Measurements from ENCODE around the gene FBXO24.
"Not testable (repeated sequence)": the region's sequence is repeated elsewhere in the genome, so short reads cannot be mapped to it uniquely, and the experiment has no call there.

Gene FBXO24

DNA sequence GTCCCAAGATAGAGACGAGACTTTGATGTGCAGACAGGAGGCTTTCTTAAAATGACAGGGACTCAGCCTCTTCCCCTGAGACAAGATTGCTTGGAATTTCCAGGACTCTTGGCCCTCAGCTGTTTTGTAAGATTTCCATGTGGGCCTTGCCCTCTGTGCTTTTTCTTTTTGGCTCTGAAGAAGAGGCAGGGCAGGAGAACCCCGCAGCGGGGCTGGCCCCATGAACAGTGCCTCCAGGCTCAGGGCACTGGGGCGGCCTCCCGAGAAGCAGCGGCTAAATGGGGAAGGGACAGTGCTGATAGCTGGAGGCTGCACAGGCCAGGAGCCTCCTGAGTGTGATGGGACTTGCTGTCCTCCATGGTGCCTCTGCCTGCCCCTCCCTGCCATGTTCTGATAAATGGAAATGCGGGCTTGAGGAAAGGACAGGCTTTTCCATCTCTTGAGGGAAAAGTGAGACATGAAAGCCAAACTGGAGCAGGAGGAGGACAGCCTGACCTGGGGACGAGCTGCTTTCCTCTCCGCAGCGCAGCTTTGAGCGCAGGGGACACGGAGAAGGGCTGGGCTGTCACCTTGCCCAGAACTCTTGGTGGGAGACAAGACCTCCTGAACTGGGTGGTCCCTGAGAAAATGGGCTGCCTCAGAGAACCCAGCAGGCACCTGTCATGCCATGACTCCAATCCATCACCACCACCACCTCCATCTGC lies 24.5 kb upstream of the FBXO24 start:
- DNase-seq = no peak

DNA sequence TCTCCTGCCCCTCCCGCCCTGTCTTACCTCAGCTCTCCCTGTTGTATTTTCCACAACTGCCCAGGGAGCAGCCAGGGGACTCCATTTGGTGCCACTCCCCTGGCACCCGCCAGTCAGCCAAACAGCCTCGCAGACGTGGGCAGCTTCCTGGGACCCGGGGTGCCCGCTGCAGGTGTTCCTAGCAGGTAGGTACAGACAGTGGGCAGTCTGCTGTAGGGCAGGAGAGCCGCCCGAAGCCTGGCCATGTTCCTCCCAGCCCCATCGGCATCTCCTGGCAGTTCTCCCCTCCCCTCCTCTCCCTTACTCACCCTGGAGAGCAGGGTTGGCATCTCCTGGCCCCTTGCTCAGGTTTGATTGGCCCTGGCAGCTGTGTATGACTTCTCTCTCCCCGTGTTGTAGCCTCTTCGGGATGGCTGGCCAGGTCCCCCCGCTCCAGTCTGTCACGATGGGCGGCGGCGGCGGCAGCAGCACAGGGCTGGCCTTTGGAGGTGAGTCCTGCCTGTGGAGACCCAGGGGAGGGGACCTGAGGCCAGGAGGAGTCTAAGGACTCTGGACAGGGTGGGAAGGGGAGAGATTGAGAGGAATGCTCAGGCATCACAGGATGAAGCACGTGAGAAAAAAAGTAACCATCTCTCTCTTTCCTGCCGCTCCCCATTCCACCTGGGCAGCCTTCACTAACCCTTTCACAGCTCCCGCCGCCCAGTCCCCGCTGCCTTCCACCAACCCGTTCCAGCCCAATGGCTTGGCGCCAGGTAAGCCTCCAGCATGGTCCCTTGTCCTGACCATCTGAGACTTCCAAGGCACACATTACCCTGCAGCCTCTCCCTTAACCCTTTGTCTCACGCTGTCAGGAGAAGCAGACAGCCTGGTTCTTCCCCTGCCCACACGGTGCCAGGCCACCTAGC lies 23.7 kb upstream of the FBXO24 start:
- no peak for DNase-seq

DNA sequence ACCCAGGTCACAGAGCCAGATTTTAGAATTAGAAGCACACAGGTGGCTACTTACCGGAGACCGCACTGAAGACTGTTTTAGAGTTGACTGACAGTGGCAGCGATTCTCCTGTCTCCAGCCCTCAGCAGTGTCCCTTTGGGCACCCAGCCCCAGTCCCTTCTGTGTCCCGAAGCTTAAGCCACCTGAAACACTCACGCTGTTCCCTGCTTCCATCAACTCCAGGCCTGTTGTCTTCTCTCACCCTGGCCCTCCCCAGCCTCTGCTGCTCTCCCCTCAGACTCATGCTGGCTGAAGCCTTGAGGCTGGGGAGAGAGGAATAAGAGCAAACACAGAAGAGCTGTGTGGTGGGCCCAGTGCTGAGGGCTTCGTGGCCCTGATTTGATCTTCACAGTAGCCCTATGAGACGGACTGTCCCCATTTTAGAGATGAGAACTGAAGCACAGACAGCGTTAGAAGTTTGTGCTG lies 23.0 kb upstream of the FBXO24 start:
- DNase-seq = no peak

DNA sequence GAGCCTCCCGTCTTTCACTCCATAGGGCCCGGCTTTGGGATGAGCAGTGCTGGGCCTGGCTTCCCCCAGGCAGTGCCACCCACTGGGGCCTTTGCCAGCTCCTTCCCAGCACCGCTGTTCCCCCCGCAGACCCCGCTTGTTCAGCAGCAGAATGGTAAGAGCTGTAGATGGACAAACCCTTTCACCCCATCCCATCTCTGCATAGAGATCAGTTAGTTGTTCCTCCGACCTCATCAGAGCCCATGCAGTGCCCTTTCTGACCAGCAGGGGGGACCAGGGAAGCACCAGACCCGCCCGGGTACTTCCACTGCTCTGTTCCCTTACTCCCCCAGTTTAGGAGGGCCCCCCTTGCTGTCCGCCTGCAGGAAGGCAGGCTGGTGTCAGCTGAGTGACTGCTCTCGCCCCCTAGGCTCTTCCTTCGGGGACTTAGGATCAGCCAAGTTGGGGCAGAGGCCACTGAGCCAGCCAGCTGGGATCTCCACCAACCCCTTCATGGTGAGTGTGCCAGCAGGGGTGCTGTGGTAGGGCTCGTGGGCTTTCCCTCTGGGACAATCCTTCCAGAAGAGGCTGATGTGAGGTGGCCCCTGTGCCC lies 22.2 kb upstream of the FBXO24 start:
- peak; percentile 69 for DNase-seq

DNA sequence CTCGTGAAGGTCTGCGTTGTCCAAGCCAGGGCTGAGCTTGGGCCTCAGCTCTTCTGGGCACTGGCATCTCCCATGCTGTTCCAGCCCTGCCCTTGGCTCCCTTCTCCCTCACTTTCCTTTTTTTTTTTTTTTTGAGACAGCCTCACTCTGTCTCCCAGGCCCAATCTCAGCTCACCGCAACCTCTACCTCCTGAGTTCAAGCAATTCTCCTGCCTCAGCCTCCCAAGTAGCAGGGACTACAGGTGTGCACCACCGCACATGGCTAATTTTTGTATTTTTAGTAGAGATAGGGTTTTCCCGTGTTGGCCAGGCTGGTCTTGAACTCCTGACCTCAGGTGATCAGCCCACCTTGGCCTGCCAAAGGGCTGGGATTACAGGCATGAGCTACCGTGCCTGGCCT lies 21.7 kb upstream of the FBXO24 start:
- DNase-seq = not testable (repeated sequence)

DNA sequence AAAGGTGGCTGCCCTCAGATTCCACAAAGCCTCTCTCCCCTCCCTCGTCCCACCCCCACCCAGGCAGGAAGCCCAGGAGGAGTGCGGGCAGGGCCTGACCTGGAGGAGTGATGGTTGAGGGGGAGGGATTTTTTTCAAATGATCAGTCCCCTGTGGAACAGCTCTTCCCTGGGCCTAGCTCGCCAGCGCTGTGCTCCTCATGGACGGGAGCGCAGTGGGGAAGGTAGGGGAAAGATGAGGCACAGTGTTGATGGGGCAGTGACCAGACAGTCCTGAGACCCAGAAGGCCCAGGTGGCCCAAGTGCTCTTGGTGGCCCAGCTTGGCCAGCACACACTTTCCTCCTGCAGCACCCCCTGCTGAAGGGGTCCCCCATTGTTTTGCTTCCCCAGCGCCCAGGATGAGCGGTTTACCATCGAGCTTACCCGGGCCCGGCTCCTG lies 21.0 kb upstream of the FBXO24 start:
- DNase-seq = no peak

DNA sequence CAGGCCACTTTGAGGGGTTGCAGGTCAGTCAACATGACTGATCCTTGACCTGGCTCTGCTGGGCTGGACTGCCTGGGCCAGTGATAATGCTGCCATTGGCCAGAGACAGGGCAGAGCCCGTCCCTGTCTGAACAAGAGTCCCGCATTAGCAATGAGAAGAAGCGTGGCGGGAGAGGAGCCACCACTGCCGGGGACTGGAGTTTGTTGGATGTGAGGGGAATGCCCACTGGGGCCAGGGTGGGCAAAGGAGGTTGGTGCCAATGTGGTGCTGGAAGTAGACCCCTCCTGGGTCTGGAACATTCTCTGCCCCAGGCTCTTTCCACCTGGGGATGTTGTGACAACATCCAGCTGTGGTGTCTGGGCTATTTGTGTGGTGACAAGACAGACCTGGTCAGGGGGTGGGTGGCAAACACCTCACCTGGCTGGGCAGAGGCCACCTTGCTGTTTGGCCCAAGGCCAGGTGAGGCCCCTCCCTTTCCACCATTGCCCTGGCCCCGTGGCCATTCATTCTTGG lies 20.1 kb upstream of the FBXO24 start:
- DNase-seq = no peak

DNA sequence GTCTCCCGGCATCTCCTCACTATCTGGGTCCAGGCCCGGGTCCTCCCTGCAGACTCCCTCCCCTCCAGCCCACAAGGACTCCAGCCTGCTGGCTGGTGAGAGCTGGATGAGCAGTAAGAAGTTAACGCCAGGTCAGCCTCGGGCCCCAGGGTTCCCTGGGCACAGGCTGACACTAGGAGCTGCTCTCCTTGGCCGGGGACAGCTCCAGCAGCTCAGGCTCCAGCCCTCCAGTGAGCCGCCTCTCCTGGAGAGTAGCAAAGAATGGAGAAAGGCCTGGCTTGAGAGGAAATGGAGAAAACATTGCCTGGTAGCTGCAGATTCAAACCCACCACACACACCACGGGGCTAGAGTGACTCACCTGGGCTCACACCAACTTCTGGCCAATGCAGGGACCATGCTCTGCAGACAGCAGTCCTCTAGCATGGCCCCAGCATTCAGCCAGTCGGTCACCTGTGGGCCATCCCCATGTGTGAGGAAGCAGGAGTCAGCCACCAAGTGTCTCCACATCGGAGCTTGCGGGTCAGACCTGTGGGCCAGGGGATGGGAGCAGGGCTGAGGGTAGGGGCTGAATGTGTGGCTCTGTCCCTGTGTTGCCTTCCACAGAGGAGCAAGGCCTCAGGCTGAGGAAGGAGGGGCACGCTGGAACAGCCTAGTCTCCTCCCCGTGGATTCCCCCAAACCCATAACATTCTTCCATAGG lies 18.9 kb upstream of the FBXO24 start:
- no peak for DNase-seq

DNA sequence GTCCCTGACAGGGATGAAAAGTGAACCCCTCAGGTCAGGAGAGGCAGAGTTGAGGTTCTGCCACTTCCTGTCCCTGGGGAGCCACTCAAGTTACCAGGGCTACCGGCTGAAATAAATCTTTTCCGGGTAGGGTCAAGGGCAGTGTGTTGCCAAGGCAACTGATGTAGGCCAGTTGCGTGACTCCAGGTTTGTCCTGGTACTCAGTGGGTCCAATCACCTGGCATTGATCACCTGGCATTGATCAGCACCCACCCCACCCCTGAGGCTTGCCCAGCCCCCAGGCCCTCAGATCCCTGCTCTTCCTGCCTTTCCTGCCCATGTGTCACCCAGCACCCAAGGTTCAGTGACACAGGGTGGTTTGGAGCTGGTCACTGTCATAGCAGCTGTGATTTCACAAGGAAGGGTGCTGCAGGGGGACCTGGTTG lies 18.4 kb upstream of the FBXO24 start:
- DNase-seq = no peak

DNA sequence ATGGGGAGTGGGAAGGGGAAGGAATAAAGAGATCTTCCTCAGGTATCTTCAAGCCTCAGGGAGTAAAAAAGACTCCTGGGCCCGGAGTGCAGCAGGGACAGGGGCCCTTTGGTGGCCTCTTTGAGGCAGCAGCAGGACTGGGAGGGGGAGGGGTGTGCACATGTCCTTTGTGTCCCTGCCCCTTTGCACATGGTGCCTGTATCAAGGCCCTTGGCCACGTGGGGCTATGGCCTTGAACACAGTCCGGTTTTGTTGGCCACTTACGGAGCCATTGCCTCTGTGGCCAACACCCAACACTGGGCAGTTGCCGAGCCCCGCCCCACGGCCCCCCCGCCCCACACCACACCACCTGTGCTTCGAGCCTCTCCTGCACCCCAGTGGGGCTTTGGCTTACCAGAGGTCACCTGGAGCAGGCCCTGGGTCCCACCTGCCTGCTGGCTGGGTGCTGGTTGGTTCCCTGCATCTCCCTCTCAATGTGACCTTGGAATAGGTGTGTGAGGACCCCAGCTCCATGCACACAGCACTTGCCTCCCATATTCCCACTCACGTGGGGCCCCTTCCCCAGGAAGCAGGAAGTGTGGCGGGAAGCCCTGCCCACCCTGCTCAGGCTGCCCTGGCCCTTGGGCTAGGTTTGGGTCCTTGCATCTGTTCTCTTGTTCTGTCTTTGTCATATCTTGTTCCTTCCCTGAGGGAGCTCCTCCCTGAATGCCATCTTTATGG lies 17.8 kb upstream of the FBXO24 start:
- DNase-seq = no peak

DNA sequence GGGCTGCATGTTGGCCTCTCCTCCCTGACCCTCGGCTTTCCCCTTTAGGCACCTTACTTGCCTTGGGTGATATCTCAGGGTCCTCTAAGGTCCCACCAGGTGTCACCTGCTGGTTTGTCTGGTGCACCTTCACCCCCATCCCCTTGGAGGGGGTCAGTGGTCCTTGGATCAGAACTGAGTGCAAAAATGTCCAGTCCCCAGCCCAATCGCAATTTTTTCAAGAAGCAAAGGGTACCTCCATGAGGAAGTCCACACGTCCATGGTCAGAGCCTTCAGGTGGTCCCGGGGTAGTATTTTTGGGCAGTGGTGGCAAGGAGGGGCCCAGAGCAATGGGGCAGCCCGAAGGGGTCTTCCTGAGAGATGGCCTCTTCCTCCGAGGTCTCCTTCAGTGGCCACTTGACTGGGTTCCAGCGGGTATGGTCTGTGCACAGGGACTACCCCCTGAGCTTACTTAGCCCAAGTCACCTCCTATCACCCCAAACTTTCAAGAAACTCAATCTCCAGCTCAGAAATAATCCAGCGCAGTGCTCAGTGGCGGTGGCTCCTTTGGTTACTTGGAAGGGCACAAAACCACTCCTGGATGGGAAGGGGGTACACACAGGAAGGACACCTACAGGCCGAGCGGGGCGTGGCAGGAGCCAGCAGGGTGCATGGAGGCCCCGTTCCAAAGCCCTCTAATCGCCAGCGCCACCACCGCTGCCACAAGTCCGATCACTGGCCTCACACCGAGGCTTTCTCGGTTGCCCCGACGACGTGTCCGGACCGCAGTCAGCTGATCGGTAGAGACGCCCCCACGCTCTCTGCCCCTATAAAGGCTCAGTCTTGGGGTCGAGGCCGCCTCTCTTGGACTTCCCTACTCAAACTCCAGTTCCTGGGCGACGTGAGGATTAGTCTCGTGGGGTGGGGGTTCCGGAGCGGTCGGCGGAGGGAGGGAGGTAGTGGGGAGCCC lies 17.0 kb upstream of the FBXO24 start:
- peak; percentile 42 for DNase-seq

DNA sequence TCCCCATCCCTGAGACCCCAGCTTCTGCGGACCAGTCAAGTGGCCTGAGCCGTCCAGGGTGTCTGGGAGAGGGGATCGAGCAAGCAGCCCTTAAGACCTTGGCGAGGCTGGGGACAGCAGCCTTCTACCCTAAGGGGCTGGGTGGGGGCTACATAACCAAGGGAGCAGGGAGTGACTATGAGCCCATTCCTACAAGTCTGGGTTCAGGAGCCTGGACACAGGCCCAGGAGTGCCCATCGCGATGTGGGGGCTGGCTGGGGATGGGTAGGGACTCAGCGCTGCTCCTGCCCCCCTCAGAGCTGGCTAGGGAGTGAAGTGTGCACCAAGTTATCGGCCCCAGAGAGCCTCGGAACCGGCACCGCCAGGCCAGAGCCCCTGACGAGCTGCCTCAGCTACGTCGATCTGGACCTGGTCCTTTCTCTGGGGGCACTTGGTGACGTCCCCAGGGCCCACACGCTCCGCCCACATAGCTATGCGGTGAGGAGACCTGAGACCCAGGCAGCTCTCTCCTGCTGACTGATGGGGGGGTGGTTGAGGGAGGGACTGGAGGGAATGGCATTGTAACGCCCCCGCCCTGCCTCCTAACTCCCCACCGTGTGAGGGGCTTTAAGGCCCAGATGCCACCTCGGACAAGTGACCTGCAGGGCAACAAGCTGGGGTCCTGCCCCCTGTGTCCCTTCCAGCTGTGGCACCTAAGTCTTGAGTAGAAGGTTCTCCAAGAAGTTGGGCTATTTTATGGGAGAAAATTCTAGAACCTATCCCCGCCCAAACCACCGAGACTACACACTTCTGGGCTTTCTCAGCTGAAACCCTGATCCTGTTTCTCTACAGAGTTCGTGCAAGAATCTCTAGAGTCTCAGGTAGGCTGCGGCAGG lies 14.9 kb upstream of the FBXO24 start:
- DNase-seq = peak; percentile 36

DNA sequence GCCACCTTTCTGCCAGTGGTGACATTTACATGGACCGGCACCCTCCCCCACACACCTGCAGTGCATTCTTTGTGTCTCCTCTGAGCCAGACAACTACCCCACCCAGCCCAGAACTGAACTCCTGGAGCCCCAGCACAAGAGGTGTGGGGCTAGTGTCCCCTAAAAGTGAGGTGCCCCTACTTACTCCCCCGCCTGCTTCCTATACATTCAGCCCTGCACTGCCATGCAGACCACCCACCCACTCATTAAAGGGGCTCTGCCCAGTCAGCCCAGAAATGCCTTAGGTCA lies 14.4 kb upstream of the FBXO24 start:
- DNase-seq = no peak

DNA sequence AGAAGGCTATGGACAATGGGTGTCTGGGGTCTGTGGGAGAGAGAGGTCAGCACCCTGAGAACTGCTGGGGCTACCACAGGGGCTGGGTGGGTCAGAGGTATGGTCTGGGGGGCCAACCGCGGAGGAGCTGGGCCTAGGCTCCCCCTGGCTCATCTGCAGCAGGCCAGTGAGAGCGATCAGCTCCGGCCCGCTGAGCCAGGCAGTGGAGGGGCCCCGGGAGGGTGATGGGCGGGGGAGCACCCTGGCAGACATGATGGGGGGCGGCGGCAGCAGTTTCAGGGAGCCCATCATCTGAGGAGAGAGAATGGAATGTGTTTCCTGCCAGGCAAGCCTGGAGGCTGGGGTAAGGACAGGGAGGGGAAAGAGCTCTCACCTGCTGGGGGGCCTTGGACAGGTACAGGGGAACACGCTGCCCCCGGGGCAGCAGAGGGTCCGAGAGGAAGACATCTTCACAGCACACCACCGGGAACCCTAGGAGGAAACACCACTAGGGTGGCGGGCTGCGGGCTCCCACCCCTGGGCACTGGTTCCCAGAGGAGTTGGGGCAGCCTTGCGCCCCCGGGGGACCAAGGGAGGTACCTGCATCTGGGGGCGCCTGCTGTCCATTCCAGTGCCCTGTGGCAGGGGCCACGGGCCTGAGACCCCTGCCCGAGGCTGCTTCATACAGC lies 13.7 kb upstream of the FBXO24 start:
- no peak for DNase-seq

DNA sequence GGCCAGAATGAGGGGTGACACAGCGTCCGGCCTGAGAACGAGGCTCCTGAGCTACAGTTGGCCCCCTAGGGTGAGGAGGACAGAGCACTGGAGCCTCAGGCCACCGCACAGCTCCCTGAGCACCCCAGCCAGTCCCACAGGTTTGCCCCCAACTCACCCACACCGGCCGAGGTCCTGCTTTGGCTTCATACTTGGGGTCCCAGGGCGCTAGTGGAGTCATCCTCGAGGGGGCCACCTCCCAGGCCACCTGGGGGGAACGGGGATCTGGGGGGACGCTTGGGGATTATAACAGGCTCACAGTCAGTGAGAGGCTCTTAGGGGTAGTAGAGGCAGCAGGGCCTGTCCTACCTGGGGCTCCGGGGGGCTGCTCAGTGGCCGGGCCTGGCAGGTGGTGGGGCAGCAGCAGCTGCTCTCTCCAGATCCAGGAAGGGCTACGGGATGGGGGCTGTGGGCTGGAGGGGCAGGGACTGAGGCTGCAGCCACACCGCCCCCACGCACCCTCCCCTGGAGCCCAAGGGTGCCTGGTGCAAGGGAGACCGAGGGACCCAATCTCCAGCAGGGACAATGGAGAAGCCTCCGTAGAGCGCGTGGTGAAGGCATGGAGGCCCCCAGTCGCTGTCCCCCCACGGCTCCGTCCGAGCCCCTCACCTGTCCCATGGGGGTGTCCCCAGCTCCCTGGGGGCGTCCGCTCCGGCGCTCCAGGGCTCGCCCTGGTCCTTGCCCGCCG lies 13.0 kb upstream of the FBXO24 start:
- DNase-seq = no peak

DNA sequence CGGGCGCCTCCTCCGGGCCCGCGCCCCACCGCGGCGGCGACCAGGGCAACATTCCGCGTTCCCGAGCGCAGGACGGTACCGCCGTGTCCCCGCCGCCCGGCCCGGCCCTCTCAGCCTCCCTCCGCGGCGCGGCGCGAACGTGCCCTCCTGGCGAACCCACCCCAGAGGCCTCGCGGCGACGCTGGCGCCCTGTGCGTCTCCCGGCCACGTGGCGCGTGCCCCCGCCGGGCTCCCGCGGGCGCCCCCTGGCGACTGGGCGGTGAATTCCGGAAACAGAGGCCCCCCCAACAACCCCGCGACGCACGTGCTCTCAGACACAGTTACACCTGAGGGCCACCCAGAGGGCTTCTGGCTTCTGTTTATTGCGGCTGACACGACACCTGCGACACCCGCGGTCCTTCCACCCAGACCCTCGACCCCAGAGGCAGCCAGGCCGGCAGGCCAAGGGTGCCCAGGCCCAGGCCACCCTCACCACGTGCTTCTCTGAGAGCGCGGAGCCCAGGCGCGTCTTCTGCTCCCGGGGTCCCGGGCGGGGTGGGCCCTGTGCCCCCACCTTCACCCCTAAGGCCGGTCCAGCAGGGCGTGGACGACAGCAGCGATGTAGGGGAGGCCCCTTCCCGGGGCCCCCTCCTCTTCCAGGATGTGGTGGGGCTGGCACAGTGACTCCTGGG lies 12.3 kb upstream of the FBXO24 start, which contains the start of gene SAP25:
TSS of gene SAP25 (minus strand) at position 210 of the 671 bp plus-strand sequence. CDS start at position 52, 158 bp downstream.
- no peak for DNase-seq

DNA sequence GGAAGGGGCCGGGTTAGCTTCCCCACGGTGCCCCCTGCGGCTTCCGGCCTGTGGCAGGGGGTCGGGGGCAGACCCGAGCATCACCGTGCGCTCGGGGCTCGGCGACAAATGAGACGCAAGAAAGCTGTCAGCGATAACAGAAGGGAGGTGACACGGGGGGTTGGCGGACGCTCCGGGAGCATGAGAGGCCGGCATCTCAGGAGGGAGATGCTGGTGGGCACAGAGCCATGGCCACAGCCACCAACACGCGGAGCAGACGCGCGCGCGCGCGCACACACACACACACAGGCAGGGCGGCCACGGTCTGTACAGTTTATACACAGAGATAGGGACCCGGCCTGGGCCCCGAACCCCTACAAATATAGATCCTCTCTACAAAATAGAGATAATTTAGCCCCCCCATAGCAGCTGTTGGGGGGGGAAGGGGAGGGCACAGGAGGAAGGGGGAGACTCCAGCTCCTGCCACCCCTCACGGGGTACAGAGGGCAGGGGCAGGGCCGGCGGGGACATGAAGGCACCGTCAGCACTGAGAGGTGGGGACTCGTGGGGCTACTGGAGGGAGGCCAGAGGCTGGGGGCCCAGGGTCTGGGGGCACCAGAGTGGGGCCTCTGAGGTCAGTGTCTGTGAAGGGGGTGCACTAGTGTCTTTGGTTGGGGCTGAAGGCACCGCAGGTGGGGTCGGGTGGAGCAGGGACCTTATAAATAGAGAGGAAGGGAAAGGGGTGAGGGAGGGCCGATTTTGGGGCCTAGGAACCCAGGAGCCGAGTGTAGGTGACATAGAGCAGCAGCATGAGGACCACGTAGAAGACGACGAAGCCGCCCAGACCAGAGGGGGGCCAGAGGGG lies 11.5 kb upstream of the FBXO24 start:
- DNase-seq = no peak
